ENCODE measurements around the gene VIP. TPM values are rescaled to one million over a fixed set of nuclear protein-coding genes. Genes with fewer than 3 reads are reported as not detected.

VIP gene
- total and polyA plus RNA-seq, 2 of the 8 experiments (the other 6 are each of a cell fraction or from before 2014, with no cell fraction given) = not detected

- 75% methylated on average over 1 of the region's 1 CpG; no CpG with 5 or more reads in 1 of the 2 experiments for WGBS, 2 experiments (ENCODE audit: extremely low coverage in 1 of 2, insufficient coverage in 1 of 2, insufficient read length in 1 of 2, insufficient replicate concordance in 2 of 2, low coverage in 1 of 2, low lambda C conversion rate in 2 of 2, missing lambda C conversion rate in 1 of 2)
- Histone ChIP-seq H3K9ac (replicated peaks in 1 of 4; ENCODE audit: extremely low read depth in 1 of 4, low read depth in 3 of 4, low read length in 3 of 4) (no peak overlapping the region), H3K27ac (ENCODE audit: low read depth, low read length) (no peak overlapping the region), H3K27me3 (replicated peaks in 1 of 4; ENCODE audit: control insufficient read depth in 3 of 4, extremely low read depth in 1 of 4, insufficient read depth in 3 of 4, low read length in 3 of 4) (no peaks in the 10 kb centered on the region), H3K4me3 (ENCODE audit: extremely low read depth in 1 of 4, insufficient read depth in 2 of 4, low read depth in 3 of 4, low read length in 4 of 4) (no peak overlapping the region), H3K36me3 (ENCODE audit: control insufficient read depth in 2 of 4, insufficient read depth in 4 of 4, low read length in 3 of 4) (no peaks in the 10 kb centered on the region), H2BK20ac (ENCODE audit: low read length) (no peak overlapping the region), H3K18ac (ENCODE audit: extremely low read depth, low read length) (no peak overlapping the region), H3K4me1 (replicated peaks in 1 of 4; ENCODE audit: control insufficient read depth in 3 of 4, insufficient read depth in 4 of 4, low read length in 3 of 4) (no peaks in the 10 kb centered on the region; a peak in 2 of 7 replicates), H4K5ac (ENCODE audit: insufficient read length, low read depth, low read length) (no peak overlapping the region), H3K79me1 (ENCODE audit: low read depth, low read length) (no peaks in the 10 kb centered on the region), H3K23me2 (ENCODE audit: low read depth, low read length) (no peaks in the 10 kb centered on the region), H3K4me2 (ENCODE audit: insufficient read depth in 1 of 2, low read depth in 2 of 2, low read length in 2 of 2) (no peak overlapping the region), H2BK15ac (ENCODE audit: low read length) (no peak overlapping the region), H2AK5ac (ENCODE audit: low read depth, low read length) (no peak overlapping the region), H4K8ac (ENCODE audit: extremely low read depth, insufficient read depth, low read length) (no peak overlapping the region), H4K20me1 (replicated peaks in 1 of 2; ENCODE audit: control insufficient read depth in 1 of 2, insufficient read depth in 2 of 2, low read length in 2 of 2) (no peaks in the 10 kb centered on the region), H3K56ac (replicated peaks; ENCODE audit: insufficient read length, low read depth, low read length) (no peak overlapping the region), H2AFZ (ENCODE audit: low read length) (no peak overlapping the region), H3K14ac (ENCODE audit: insufficient read length) (no peak overlapping the region), H3K23ac (ENCODE audit: insufficient read length) (no peak overlapping the region), H3K79me2 (ENCODE audit: control insufficient read depth in 1 of 2, insufficient read depth in 2 of 2, low read length in 2 of 2) (no peaks in the 10 kb centered on the region), H2BK120ac (replicated peaks; ENCODE audit: low read depth, low read length) (no peak overlapping the region), H3K4ac (replicated peaks; ENCODE audit: insufficient read length, low read depth, low read length) (no peak overlapping the region), H4K91ac (replicated peaks; ENCODE audit: insufficient read length, low read length) (no peak overlapping the region), H2BK12ac (ENCODE audit: low read depth, low read length) (no peak overlapping the region), H2BK5ac (ENCODE audit: low read depth, low read length) (no peak overlapping the region), H3K9me3 (ENCODE audit: insufficient read depth in 2 of 2, low read depth in 1 of 2, low read length in 1 of 2) (no peaks in the 10 kb centered on the region)
- TF ChIP-seq CEBPB (IDR thresholded peaks at IDR 0.05; ENCODE audit: low read depth, low read length) (no peak), RXRA (IDR thresholded peaks at IDR 0.05; ENCODE audit: insufficient read depth, low read depth, low read length) (no peak), TAF7 (optimal IDR thresholded peaks at IDR 0.05; ENCODE audit: borderline replicate concordance, low read depth, low read length) (no peak), RBBP5 (IDR thresholded peaks at IDR 0.05; ENCODE audit: borderline replicate concordance, low read depth, low read length) (no peak), MAFK (IDR thresholded peaks at IDR 0.05; ENCODE audit: low read depth, low read length) (no peak), HDAC6 (IDR thresholded peaks at IDR 0.05; ENCODE audit: low read depth, low read length) (no peak), TBP (IDR thresholded peaks at IDR 0.05; ENCODE audit: low read depth, low read length) (no peak), ATF2 (IDR thresholded peaks at IDR 0.05; ENCODE audit: low read length) (no peak), BACH1 (IDR thresholded peaks at IDR 0.05; ENCODE audit: low read length) (no peak)
- ChIA-PET POLR2A (ENCODE audit: partially characterized antibody) (no interaction called here), CTCF (ENCODE audit: partially characterized antibody) (interaction anchor here (0.9 to 5.2 kb wide), 11 partner anchors 21 to 207 kb away, joined by 3 to 79 read pairs (median 3); no protein-coding TSS in a partner anchor)
- FAIRE-seq (no peak), DNase-seq (ENCODE audit: low read depth in 1 of 2, low spot score in 2 of 2) (no peak)
These were observed 1.3 kb upstream of the VIP start for GRCh38 chr6:152749336-152749735.
